Ovary (tissue), 9 donors: ENCODE data around the gene GPR180. TPM values are rescaled to one million over a fixed set of nuclear protein-coding genes. Genes with fewer than 3 reads are reported as not detected.
"Not testable (repeated sequence)": the region's sequence is repeated elsewhere in the genome, so short reads cannot be mapped to it uniquely, and the experiment has no call there.

Experiments
- DNase-seq, 5 donors: peaks; one replicate each; pipeline ENCODE4 v3.0.0-alpha.2; 2019 to 2020
- H3K27ac ChIP-seq, 2 donors: fragments of 200-600 bp; one replicate each; pipeline versions ENCODE4 v1.5.1 to v1.8.0; 2019 to 2022
- H3K27me3 ChIP-seq: fragments of 200-600 bp; one replicate; pipeline ENCODE4 v1.8.0; 2022
- H3K36me3 ChIP-seq: fragments of 200-600 bp; sonication (generic); one replicate; pipeline ENCODE4 v1.5.1; 2019
- H3K4me1 ChIP-seq: one replicate; pipeline ENCODE4 v1.8.1; 2013; ENCODE audit warnings: mild to moderate bottlenecking, moderate library complexity; ENCODE audit not compliant: insufficient read depth
- H3K4me3 ChIP-seq: fragments of 200-600 bp; sonication (generic); one replicate; pipeline ENCODE4 v1.5.1; 2017
- H3K9me3 ChIP-seq, 2 donors: fragments of 200-600 bp in 1 of 2; sonication (generic) in 1 of 2; one replicate each; pipeline versions ENCODE4 v1.5.1 to v1.8.1; 2013 to 2019; ENCODE audit warnings: mild to moderate bottlenecking in 1 of 2, moderate library complexity in 1 of 2
- CTCF ChIP-seq, 3 donors: fragments of 450-650 bp in 2 of 3; fragments of 200-600 bp in 1 of 3; IDR thresholded peaks; one replicate each; pipeline versions ENCODE4 v1.5.1 to v1.8.0; 2016 to 2022; ENCODE audit warnings: antibody characterized with exemption in 3 of 3, mild to moderate bottlenecking in 1 of 3
- EP300 ChIP-seq: sonication (generic); formaldehyde crosslinking; IDR thresholded peaks from one replicate; pipeline ENCODE4 v1.6.1; 2017; ENCODE audit warnings: antibody characterized with exemption
- POLR2A ChIP-seq: fragments of 450-650 bp; IDR thresholded peaks from one replicate; pipeline ENCODE4 v1.6.1; 2017; ENCODE audit warnings: antibody characterized with exemption, mild to moderate bottlenecking, moderate library complexity
- WGBS, 3 donors: extraction: QIAGEN DNeasy Blood & Tissue Kit in 1 of 3; methylation state at CpG; one replicate each; pipeline versions ENCODE4 v1.1.5 to v1.1.7; 2013 to 2017; 5-methylcytosine and 5-hydroxymethylcytosine counted together
- intact Hi-C, 4 donors: fragments of 100-400 bp; cut with DNase I; formaldehyde crosslinking; loops; one replicate each; pipeline versions ENCODE4 v1.11.0 to v1.15.1; 2022 to 2023
- polyA plus RNA-seq, 2 donors: library from polyadenylated mRNA; stranded (reverse); fragments of 200-250 nt in 1 of 2; fragments of 350-450 nt in 1 of 2; fragmentation: Illumina TruSeq in 1 of 2; extraction: RNeasy Lipid Tissue Mini Kit (QIAGEN cat#74804) in 1 of 2; gene quantifications; one replicate each; pipeline ENCODE4 v1.2.3, GENCODE V29; 2013 to 2014
- total RNA-seq, 7 donors: library from RNA; depleted of rRNA in 2 of 7; stranded (reverse); fragments of >200 nt in 2 of 7; fragmentation: NEBNext Ultra II Directional in 3 of 7; extraction: Animal tissue kit (Norgen Biotek cat#: 25700) in 3 of 7; gene quantifications; one replicate each; pipeline versions ENCODE4 v1.1.0 to v1.2.4, GENCODE V29; 2016 to 2023
- donor health status: DM: no; HTN: no; CAD: no; lungs with moderate emphysema.
- donor health status: DM: no; HTN: no; CAD: no.
- donor health status: Bipolar disorder and iron deficiency.
- donor health status: DM: yes; HTN: yes; CAD: no.
- donor health status: DM: no; HTN: no; CAD: no.
- donor health status: DM: yes; HTN: yes; CAD: no.

Gene GPR180
- total and polyA plus RNA-seq, 9 donors: 1.6 to 6.7 (median 4.3) TPM

GRCh38 chr13:94630858-94631257 lies 29.2 kb downstream of the GPR180 start:
- intact Hi-C loops: no loop called here
- no peaks in the 10 kb centered on the region for H3K36me3 ChIP-seq
- no peaks in the 10 kb centered on the region for H3K4me1 ChIP-seq
- H3K27me3 ChIP-seq: no peaks in the 10 kb centered on the region
- TF ChIP-seq EP300 (no peak), CTCF (IDR thresholded peaks at IDR 0.05) (no peak), POLR2A (no peak)
- H3K4me3 ChIP-seq: no peak overlapping the region
- H3K9me3 ChIP-seq: no peaks in the 10 kb centered on the region
- 79 to 87% (median 80%) methylated on average over 2 of the region's 2 CpGs for WGBS, 3 donors
- DNase-seq: no peak
- H3K27ac ChIP-seq: no peak overlapping the region

- intact Hi-C loops: no loop called here
- no peak overlapping the region for H3K4me3 ChIP-seq
- H3K36me3 ChIP-seq: no peaks in the 10 kb centered on the region
- no peaks in the 10 kb centered on the region for H3K4me1 ChIP-seq
- no peak for DNase-seq
- no peak overlapping the region for H3K27ac ChIP-seq
- H3K27me3 ChIP-seq: no peaks in the 10 kb centered on the region
- TF ChIP-seq EP300: no peak
- no peak for TF ChIP-seq POLR2A
- H3K9me3 ChIP-seq: no peaks in the 10 kb centered on the region
- 96 to 97% (median 96%) methylated on average over 3 of the region's 3 CpGs for WGBS, 3 donors
Observed at GRCh38 chr13:94632226-94632980, 30.7 kb downstream of the GPR180 start.

GRCh38 chr13:94636096-94636495 lies 34.4 kb downstream of the GPR180 start:
- H3K27ac ChIP-seq, DNase-seq, H3K4me3 ChIP-seq, intact Hi-C loops, H3K36me3 ChIP-seq, H3K27me3 ChIP-seq, H3K4me1 ChIP-seq, H3K9me3 ChIP-seq: not testable (repeated sequence)
- 77 to 80% (median 79%) methylated on average over 5 of the region's 5 CpGs for WGBS, 3 donors

- no peaks in the 10 kb centered on the region for H3K36me3 ChIP-seq
- DNase-seq: no peak
- no peak overlapping the region for H3K4me3 ChIP-seq
- WGBS, 3 donors: 88 to 95% (median 90%) methylated on average over 1 of the region's 1 CpG
- H3K9me3 ChIP-seq: no peaks in the 10 kb centered on the region
- intact Hi-C loops: no loop called here
- no peaks in the 10 kb centered on the region for H3K27me3 ChIP-seq
- TF ChIP-seq CTCF (IDR thresholded peaks at IDR 0.05) (no peak), POLR2A (no peak), EP300 (no peak)
- no peak overlapping the region for H3K27ac ChIP-seq
- H3K4me1 ChIP-seq: no peaks in the 10 kb centered on the region
Observed at GRCh38 chr13:94636942-94637578, 35.4 kb downstream of the GPR180 start.

- H3K9me3 ChIP-seq, H3K4me1 ChIP-seq, H3K27me3 ChIP-seq, H3K4me3 ChIP-seq, DNase-seq, H3K27ac ChIP-seq, H3K36me3 ChIP-seq, intact Hi-C loops: not testable (repeated sequence)
- 96 to 99% (median 97%) methylated on average over 3 of the region's 3 CpGs for WGBS, 3 donors
Observed at GRCh38 chr13:94637677-94638076, 36.0 kb downstream of the GPR180 start.

GRCh38 chr13:94640721-94641120 lies 39.1 kb downstream of the GPR180 start:
- TF ChIP-seq EP300 (no peak), CTCF (IDR thresholded peaks at IDR 0.05) (no peak), POLR2A (no peak)
- Histone ChIP-seq H3K9me3 (no peaks in the 10 kb centered on the region), H3K27ac (no peak overlapping the region), H3K27me3 (no peaks in the 10 kb centered on the region), H3K4me3 (no peak overlapping the region), H3K36me3 (no peaks in the 10 kb centered on the region), H3K4me1 (no peaks in the 10 kb centered on the region)
- WGBS, 3 donors: 13 to 35% (median 24%) methylated on average over 2 of the region's 2 CpGs
- no peak for DNase-seq
- intact Hi-C loops: no loop called here
